Type B pancreatic cell (in vitro differentiated cells): ENCODE measurements around the gene THADA. TPM values are rescaled to one million over a fixed set of nuclear protein-coding genes. Genes with fewer than 3 reads are reported as not detected.

ENCODE experiments used
- DNase-seq: peaks from one replicate; pipeline ENCODE4 v3.0.0; 2021; ENCODE audit warnings: mixed read lengths; ENCODE audit not compliant: unreplicated experiment; ENCODE audit errors: extremely low spot score
- H3K27ac Mint-ChIP-seq: 2 replicates; pipeline ENCODE4 v1.8.0; 2021; ENCODE audit warnings: mild to moderate bottlenecking, mixed read lengths
- H3K27me3 Mint-ChIP-seq: 2 replicates; pipeline ENCODE4 v1.8.0; 2021; ENCODE audit warnings: mixed read lengths
- H3K36me3 Mint-ChIP-seq: 2 replicates; pipeline ENCODE4 v1.8.0; 2021; ENCODE audit warnings: mixed read lengths
- H3K4me1 Mint-ChIP-seq: one replicate; pipeline ENCODE4 v1.8.0; 2021; ENCODE audit warnings: mixed read lengths; ENCODE audit not compliant: unreplicated experiment
- H3K4me3 Mint-ChIP-seq: 2 replicates; pipeline ENCODE4 v1.8.0; 2021; ENCODE audit warnings: mild to moderate bottlenecking, mixed read lengths
- H3K9me3 Mint-ChIP-seq: 2 replicates; pipeline ENCODE4 v1.8.0; 2021; ENCODE audit warnings: mixed read lengths
- total RNA-seq: library from RNA; stranded (reverse); gene quantifications from 2 replicates; pipeline ENCODE4 v1.2.1, GENCODE V29; 2021; ENCODE audit warnings: low replicate concordance
- TF ChIP-seq, protein P1 (sequence below): fragments of 200-600 bp; sonication (generic); conservative IDR thresholded peaks from 2 replicates; pipeline ENCODE4 v1.5.0; 2021; ENCODE audit warnings: antibody characterized with exemption, mild to moderate bottlenecking

THADA gene
- total RNA-seq, 1 donor from 2014 or later, result 35.6 TPM

DNA sequence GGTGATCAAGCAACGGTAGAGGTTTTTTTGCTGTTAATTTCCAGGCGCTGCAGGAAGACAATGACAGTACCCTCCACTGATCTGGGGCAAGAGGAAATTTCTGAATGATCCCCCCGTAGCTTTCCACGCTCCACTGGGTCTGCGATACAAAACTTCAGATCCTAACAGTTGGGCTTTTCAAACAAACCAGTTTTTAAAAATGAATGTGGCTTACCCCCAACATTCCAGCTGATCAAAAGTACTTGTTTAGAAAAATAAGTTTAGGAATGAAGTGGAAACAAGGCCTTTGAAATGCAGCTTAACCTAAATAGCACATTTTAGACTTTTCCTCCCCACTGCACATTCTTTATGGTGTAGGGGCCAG lies 375.1 kb downstream of the THADA start:
- Mint-ChIP-seq H3K9me3 (no peaks in the 10 kb centered on the region), H3K4me3 (peak overlapping the region; percentile 93), H3K27me3 (peaks cover 7% of the 10 kb centered on the region), H3K36me3 (peaks cover 25% of the 10 kb centered on the region), H3K4me1 (peaks cover 39% of the 10 kb centered on the region), H3K27ac (peak overlapping the region; percentile 96)
- DNase-seq, result no peak
- TF ChIP-seq, protein P1, sequence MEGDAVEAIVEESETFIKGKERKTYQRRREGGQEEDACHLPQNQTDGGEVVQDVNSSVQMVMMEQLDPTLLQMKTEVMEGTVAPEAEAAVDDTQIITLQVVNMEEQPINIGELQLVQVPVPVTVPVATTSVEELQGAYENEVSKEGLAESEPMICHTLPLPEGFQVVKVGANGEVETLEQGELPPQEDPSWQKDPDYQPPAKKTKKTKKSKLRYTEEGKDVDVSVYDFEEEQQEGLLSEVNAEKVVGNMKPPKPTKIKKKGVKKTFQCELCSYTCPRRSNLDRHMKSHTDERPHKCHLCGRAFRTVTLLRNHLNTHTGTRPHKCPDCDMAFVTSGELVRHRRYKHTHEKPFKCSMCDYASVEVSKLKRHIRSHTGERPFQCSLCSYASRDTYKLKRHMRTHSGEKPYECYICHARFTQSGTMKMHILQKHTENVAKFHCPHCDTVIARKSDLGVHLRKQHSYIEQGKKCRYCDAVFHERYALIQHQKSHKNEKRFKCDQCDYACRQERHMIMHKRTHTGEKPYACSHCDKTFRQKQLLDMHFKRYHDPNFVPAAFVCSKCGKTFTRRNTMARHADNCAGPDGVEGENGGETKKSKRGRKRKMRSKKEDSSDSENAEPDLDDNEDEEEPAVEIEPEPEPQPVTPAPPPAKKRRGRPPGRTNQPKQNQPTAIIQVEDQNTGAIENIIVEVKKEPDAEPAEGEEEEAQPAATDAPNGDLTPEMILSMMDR, result no peak

DNA sequence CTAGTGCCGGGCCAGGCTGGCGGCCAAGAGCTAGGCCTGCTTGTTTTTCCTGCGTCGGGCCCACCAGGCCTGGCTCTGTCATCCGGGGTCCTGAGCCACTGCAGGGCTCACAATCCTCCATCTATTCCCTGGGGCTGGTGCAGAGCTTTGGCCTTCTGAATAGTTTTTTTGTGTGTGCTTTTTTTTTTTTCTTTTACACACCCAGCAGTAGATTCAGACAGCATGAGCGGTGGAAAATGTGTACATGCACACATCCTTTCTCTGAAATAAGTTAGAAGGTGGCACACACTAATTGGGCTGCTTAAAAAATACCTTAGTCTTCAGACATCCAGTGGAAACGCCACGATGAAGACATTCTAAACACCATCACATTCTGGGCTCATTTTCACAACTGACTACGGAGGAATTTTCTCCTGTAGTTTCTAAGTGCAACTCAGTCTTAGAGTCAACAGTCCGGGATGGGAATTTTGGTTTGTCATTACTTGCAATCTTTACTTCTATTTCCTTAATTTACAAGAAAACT lies 375.5 kb downstream of the THADA start:
- H3K4me1 Mint-ChIP-seq, result peaks cover 39% of the 10 kb centered on the region
- H3K27me3 Mint-ChIP-seq, result peaks cover 7% of the 10 kb centered on the region
- no peaks in the 10 kb centered on the region for H3K9me3 Mint-ChIP-seq
- H3K36me3 Mint-ChIP-seq, result peaks cover 25% of the 10 kb centered on the region
- no peak for DNase-seq
- TF ChIP-seq, protein P1, result no peak
- peak overlapping the region; percentile 96 for H3K27ac Mint-ChIP-seq
- peak overlapping the region; percentile 93 for H3K4me3 Mint-ChIP-seq

DNA sequence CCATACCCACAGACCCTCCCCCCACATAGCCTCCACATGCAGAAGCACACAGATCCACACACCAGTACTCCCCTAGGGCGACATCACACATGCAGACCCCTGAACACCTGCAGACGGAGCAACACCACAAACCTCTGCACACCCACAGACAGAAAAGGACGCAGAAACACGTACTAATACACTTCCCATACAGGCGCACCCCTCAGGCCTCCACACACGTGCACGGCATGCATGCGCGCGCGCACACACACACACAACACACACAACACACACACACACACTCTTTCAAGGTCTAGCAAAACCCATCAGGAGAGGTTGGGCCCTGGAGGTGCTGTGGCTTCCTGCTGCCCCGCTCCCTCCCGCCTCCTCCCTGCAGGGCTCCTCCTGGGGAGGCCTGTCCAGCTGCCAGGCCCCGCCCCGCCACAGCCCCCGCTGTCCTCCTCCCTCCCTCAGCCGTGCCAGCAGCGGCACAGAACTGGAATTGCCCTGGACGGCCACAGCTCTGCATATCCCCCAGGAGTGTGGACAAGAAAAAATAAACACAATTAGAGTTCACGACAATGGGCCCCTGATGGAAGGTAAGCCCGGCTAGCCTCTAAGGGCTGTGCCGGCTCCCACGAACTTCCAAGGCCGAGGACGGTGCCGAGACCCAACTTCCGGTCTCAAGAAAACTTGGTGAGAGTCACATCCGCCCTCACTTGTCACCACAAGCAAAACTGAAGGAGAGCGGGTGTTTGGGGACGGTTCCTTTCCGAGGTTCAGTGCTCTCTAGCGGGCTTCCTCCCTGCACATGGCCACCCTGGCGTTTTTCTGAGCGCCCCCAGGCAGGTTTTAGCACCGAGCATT lies 376.2 kb downstream of the THADA start:
- peak overlapping the region; percentile 96 for H3K27ac Mint-ChIP-seq
- no peaks in the 10 kb centered on the region for H3K9me3 Mint-ChIP-seq
- peaks cover 39% of the 10 kb centered on the region for H3K4me1 Mint-ChIP-seq
- TF ChIP-seq, protein P1, result no peak
- H3K36me3 Mint-ChIP-seq, result peaks cover 22% of the 10 kb centered on the region
- no peak for DNase-seq
- H3K27me3 Mint-ChIP-seq, result peaks cover 7% of the 10 kb centered on the region
- H3K4me3 Mint-ChIP-seq, result peak overlapping the region; percentile 93

DNA sequence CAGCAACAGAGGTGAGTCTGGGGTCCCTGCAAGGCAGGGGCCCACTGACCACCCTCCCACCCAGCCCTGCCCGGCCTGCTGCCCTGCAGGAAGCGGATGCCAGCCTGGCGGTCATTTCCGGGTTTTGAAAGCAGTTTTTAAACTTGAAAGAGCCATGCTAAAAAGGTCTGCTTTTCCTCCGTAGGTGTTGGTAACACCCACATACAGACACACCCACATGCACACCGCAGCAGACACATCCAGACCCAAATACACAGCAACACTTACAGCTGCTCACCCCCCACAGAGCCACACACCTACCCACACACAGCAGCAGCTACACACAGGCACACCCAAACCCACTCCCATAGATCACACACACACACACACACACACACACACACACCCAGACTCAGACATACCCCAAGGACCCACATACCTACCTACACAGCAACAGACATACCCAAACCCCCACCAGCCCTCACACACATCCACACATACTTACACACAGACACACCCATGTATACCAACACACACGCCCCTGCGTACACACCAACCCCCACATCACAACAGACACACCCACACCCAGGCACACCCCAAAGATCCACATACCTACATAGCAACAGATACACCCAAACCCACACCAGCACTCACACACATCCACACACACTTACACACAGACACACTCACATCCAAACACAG lies 377.0 kb downstream of the THADA start:
- DNase-seq, result no peak
- H3K27me3 Mint-ChIP-seq, result peaks cover 4% of the 10 kb centered on the region
- H3K36me3 Mint-ChIP-seq, result peaks cover 16% of the 10 kb centered on the region
- no peaks in the 10 kb centered on the region for H3K9me3 Mint-ChIP-seq
- TF ChIP-seq, protein P1, result no peak
- peak overlapping the region; percentile 96 for H3K27ac Mint-ChIP-seq
- H3K4me3 Mint-ChIP-seq, result peak overlapping the region; percentile 93
- peaks cover 39% of the 10 kb centered on the region for H3K4me1 Mint-ChIP-seq

DNA sequence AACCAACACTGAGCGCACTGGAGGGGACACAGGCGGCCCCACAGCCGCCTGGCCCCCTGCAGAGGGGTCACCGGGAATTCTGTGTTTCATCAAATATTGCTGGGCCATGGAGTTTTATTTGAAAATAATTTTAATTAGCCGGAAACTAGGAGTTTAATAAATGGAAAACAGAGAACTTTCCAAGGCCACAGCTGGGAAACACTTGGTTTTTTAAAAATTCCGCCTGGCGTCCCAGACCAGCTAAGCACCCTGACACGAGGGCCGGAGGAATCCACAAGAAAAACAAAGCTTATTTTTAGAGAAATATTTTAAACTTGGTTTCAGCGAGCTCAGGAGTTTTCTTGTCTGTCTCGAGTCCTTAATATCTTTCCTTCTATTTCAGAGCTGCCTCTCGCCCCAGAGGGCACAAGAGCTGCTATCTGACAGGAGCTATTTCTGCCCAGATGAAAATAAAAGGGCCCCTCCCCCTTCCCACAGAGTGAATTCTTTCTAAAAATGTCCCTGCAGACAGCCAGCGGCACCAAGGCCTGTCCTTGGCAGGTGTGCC lies 377.6 kb downstream of the THADA start:
- Mint-ChIP-seq H3K9me3 (no peaks in the 10 kb centered on the region), H3K27me3 (no peaks in the 10 kb centered on the region), H3K27ac (peak overlapping the region; percentile 96), H3K4me3 (peak overlapping the region; percentile 68), H3K36me3 (peaks cover 12% of the 10 kb centered on the region), H3K4me1 (peaks cover 39% of the 10 kb centered on the region)
- TF ChIP-seq, protein P1, result peak; percentile 52
- no peak for DNase-seq
